AG09309 (cell line): ENCODE results near the gene CBX6.

Experiments
- DNase-seq: peaks from one replicate; pipeline ENCODE4 v3.0.0-alpha.2; 2010; ENCODE audit warnings: low read depth
- H3K4me3 ChIP-seq: 2 replicates; pipeline ENCODE4 v1.5.1; 2011; ENCODE audit warnings: mild to moderate bottlenecking, low read depth, low read length, moderate library complexity; ENCODE audit not compliant: control insufficient read depth
- CTCF ChIP-seq: IDR thresholded peaks from 2 replicates; pipeline ENCODE4 v1.5.1; 2011; ENCODE audit warnings: mild to moderate bottlenecking, low read depth, low read length, inconsistent platforms; ENCODE audit not compliant: insufficient read depth, control insufficient read depth; ENCODE audit errors: missing control alignments

CBX6 gene

GRCh38 chr22:38841211-38841610, 30.8 kb downstream of the CBX6 start:
- no peak for DNase-seq
- no peak for TF ChIP-seq CTCF
- no peak overlapping the region for H3K4me3 ChIP-seq

- no peak overlapping the region for H3K4me3 ChIP-seq
- no peak for DNase-seq
- TF ChIP-seq CTCF, result no peak
Measured at GRCh38 chr22:38840129-38840528, 31.9 kb downstream of the CBX6 start.

- no peak for DNase-seq
- H3K4me3 ChIP-seq, result no peak overlapping the region
- TF ChIP-seq CTCF, result no peak
Measured at GRCh38 chr22:38839686-38840085, 32.3 kb downstream of the CBX6 start.

- TF ChIP-seq CTCF, result no peak
- DNase-seq, result no peak
- H3K4me3 ChIP-seq, result no peak overlapping the region
Measured at GRCh38 chr22:38837414-38837928, 34.5 kb downstream of the CBX6 start.

- no peak overlapping the region for H3K4me3 ChIP-seq
- TF ChIP-seq CTCF, result no peak
- DNase-seq, result no peak
Measured at GRCh38 chr22:38835888-38836301, 36.1 kb downstream of the CBX6 start.

- no peak for TF ChIP-seq CTCF
- no peak for DNase-seq
Measured at GRCh38 chr22:38834991-38835390, 37.0 kb downstream of the CBX6 start.

More at GRCh38 chr22:38834991-38835390, 37.0 kb downstream of the CBX6 start:
- H3K4me3 ChIP-seq, result no peak overlapping the region
